NCI-H1105 (cell line): Measurements from ENCODE around the gene CRAMP1.

Source experiments
- DNase-seq: peaks from one replicate; lab custom pipeline; 2025; lab: John Stamatoyannopoulos, UW

CRAMP1 gene

DNA sequence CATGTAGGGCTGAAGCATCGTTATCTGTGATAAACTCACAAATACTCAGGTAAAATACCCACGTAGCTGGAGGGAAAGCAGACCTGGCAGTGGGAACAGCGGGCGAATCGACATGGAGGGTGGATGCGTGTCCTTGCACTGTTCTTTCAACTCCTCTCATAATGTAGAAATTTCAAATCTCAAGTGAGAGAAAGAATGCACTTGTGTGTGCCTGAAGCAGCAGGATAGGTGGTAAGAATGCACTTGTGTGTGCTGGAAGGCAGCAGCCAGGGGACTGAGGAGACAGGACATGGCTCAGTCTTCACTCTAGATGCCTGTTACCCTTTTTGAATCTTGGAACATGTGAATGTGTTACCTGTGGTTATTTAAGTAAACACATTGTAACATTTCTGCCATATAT, 10.7 kb upstream of the CRAMP1 start:
- DNase-seq, result no peak

DNA sequence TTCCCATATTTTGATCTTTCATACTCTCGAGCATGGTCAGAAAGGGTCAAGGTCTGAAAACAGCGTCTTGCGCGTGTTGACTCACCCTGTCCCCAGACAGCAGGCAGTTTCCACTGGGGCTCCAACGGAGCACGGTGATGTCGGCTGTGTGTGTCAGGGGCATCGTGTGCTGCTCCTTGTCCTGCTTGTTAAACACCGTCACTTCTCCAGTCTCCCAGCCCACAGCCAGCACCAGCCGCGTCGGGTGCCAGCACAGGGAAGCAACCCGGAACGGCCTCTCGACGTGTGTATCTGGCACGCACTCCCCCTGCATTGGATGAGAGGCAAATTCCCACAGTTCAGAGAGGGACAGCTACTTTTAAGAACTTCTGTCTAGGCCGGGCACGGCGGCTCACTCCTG, 9.9 kb upstream of the CRAMP1 start:
- DNase-seq, result no peak

- DNase-seq, result no peak
Measured at GRCh38 chr16:1606774-1607173, 5.4 kb upstream of the CRAMP1 start.

- DNase-seq, result no peak
Measured at GRCh38 chr16:1607971-1608370, 4.2 kb upstream of the CRAMP1 start.

DNA sequence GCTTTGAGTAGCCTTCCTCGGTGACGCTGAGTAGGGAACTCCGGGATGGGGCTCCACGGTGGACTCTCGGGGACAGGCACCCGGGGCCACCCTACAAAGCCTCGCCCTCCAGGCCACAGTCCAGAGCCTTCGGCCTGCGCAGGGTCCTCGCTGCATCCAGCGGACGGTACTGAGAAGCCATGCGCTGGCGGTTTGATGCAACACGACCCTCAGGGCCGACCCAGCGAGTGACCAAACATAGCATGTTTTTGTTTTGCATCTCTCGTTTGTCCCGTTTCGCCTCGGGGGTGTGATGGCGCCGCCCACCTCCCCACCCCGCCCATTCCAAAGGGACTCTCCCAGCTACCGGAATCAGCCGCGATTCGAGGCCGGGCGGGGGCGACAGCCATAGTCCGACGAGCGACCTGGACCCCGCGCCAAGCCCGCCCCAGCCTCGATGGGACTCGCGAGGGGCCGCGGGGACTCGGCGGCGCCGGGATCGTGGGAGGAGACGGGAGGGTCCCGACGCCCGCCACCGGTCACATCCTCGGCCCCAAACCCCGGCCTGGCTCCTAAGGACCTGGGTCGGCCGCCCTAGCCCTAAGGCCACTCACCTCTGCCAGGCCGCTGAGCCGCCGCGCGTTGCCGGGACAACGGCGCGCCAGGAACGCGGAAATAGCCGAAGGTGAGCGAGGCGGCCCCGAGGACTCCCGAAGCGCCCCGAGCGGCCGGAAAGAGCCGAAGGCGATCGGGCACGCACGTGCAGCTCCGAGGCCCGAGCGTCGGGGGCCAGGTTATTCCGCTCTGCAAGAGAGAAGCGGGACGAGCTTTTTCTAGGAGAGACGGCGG, 1.9 kb upstream of the CRAMP1 start:
- peak; percentile 65 for DNase-seq

DNA sequence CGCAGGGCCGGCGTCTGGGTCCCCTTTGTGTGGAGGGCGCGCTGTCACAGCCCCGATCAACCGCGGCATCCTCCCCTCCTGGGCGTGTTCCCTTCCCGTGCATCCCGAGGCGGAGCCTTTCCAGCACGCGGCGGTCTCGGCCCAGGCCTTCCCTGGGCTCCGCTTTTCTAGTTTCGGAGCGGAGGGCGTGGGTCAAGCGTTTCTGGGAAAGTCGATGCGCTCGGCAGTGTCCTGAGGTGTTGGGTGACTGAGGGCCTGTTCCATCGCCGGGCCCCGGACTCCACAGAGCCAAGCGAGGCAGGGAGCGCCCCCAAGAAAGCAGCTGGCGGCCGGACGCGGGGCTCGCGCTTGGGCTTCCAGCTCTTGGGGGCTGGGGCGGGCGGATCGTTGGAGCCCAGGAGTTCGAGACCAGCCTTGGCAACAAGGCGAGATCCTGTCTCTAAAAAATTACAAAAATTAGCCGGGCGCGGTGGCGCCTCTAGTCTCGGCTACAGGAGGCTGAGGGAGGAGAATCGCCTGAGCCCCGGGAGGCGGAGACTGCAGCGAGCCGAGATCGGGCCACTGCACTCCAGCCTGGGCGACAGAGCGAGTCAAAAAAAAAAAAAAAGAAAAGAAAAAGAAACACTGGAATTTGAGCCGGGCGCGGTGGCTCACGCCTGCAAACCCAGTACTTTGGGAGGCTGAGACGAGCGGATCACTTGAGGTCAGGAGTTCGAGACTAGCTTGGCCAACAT, 1.1 kb upstream of the CRAMP1 start:
- no peak for DNase-seq

DNA sequence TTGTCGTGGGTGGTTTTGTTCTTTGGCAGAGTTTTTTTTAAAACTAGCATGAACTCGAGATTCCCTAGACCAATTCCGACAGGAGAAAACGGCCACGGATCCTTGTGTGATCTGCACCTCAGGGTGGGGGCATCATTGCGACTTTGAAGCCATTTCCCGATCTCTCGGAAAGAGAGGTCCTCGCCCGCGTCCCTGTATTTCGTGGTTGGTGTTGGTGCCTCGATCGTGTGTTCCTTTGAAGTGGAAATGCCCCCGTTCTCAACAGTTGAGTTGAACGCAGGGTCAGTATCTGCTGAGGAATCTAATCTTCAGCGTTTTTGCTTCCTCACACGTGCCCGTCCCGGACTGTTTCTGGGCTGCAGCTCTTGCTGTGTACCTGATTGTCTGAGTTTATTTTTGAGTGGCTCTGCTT, 1.1 kb downstream of the CRAMP1 start:
- no peak for DNase-seq

GRCh38 chr16:1613728-1614455, 1.7 kb downstream of the CRAMP1 start:
- no peak for DNase-seq

- no peak for DNase-seq
Measured at GRCh38 chr16:1614456-1615102, 2.4 kb downstream of the CRAMP1 start.

GRCh38 chr16:1615761-1616160, 3.6 kb downstream of the CRAMP1 start:
- DNase-seq, result no peak

DNA sequence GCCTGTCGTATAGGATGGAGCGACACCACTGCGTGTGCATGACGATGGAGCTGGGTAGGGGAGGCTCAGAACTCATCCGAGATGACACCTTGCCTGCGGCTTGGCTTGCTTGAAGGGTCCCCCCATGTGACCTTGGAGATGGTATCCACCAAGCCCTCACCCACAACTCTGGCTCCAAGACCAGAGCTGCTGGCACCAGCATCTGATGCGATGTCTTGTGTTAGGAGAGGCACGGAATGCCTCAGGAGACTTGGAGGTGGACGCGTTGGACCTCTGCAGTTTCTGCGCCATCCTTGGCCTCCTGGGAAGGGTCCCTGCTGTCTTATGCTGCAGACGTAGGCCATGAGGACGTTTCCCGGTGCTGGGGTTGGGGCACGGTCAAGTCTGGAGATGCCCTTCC, 7.8 kb downstream of the CRAMP1 start:
- no peak for DNase-seq

DNA sequence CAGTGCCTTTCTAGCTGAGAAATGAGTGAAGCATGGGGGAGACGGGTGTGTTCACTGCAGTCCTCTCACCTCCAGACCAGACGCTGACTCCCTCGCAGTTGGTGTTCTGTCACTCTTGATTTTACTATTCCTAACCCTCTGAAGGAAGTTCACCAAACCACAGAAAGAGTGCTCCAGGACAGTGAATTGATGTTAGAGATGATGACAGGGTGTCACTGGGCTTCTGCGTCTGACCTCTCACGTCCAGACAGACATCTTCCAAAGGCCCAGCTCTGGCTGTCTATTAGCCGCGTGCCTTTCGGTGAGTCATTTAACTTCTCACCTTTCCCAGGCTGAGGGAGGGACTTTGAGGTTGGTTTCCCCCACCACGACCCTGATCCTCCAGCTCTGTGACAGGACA, 8.2 kb downstream of the CRAMP1 start:
- no peak for DNase-seq

- no peak for DNase-seq
Measured at GRCh38 chr16:1621851-1622250, 9.7 kb downstream of the CRAMP1 start.

DNA sequence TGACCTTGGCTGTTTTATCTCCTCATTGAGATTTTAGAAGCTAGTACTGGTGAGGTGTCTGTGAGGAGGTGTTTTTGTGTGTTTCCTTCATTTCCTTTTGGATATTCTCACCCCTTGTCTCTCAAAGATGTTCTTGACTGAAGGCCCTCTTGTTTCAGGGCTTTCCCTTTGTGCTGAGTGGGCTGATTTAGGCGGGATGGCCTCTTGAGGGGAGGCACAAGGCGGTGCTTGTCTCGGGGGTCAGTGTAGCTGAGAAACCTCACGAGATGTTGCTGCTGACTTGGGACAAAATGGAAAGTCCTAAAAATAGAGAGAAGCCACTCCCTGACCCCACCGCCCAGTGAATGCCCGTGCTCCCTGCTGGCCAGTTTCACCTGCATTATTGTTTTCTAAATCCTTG, 14.2 kb downstream of the CRAMP1 start:
- DNase-seq, result no peak

- DNase-seq, result no peak
Measured at GRCh38 chr16:1626776-1627175, 14.6 kb downstream of the CRAMP1 start.

DNA sequence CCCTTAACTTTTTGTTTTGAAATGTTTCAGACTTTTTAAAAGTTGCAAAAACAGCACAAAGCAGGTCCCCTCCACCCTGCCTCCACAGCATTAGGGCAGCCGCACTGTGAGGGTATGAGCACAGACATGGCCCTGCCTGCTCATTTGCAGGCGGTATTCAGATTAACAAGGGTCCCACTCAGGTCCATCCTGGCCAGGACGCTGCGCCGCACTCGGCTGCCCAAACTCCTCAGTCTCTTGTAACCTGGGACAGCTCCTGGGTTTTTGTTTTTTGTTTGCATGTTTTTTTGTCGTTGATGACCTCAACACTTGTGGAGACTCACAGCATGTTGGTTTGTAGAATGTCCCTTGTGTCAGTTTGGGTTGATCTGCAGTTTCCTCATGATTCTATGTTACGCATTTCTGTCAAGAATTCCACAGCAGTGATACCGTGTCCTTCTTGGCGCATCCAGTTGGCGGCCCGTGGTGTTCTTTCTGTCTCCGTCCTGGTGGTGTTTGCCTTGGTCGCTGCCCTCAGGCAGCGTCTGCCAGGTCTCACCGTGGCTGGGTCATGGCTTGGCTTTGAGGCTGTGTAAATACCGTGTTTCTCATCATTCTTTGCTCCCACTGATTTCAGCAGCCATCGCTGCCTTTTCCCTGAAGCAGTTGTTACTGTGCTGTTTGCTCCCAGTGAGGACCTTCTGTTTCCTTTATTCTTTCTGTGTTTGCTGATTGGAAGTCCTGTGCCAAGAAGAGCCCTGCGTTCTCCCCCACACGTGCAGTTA, 18.5 kb downstream of the CRAMP1 start:
- no peak for DNase-seq

- no peak for DNase-seq
Measured at GRCh38 chr16:1631230-1631629, 19.1 kb downstream of the CRAMP1 start.

- no peak for DNase-seq
Measured at GRCh38 chr16:1631931-1632637, 19.9 kb downstream of the CRAMP1 start.

- no peak for DNase-seq
Measured at GRCh38 chr16:1632638-1632970, 20.4 kb downstream of the CRAMP1 start.

- no peak for DNase-seq
Measured at GRCh38 chr16:1633310-1633709, 21.1 kb downstream of the CRAMP1 start.

GRCh38 chr16:1634541-1634940, 22.4 kb downstream of the CRAMP1 start:
- DNase-seq, result no peak
